Endothelial cell of umbilical vein (primary cell): ENCODE data around the gene CSMD2. TPM values are rescaled to one million over a fixed set of nuclear protein-coding genes. Genes with fewer than 3 reads are reported as not detected.

Source experiments
- BruUV-seq: library from RNA; stranded (reverse); fragments of 400-500 nt; replicated peaks from 2 replicates; lab custom pipeline; 2021; lab: Mats Ljungman, UMichigan
- CTCF ChIA-PET: fragments of 300-600, 350-600 bp; sonication (Branson Sonifier 250); formaldehyde crosslinking; loops from one replicate; lab custom pipeline; 2021; ENCODE audit warnings: antibody characterized with exemption, inconsistent platforms; lab: Charles Lee
- POLR2A ChIA-PET: fragments of 300-600, 350-600 bp; sonication (Branson Sonifier 250); formaldehyde crosslinking; loops from one replicate; lab custom pipeline; 2021; ENCODE audit warnings: antibody characterized with exemption, inconsistent platforms; lab: Charles Lee
- DNase-seq: peaks from one replicate; pipeline ENCODE4 v3.0.0-alpha.2; 2011; ENCODE audit warnings: low read depth, low spot score
- FAIRE-seq: peaks from 2 replicates; lab custom pipeline; 2011; peaks lifted over from hg19 to GRCh38; lab: Jason Lieb, UNC
- H2AFZ ChIP-seq: 2 replicates; pipeline ENCODE4 v1.6.0; 2012; ENCODE audit warnings: low read depth, low read length, control low read depth, inconsistent platforms
- H3K27ac ChIP-seq: 2 replicates; pipeline ENCODE4 v1.5.1; 2011; ENCODE audit warnings: low read depth, mild to moderate bottlenecking, control low read depth, low read length, moderate library complexity; ENCODE audit not compliant: insufficient read depth
- H3K27me3 ChIP-seq, 2 experiments: 2 replicates each; pipeline versions ENCODE4 v1.6.0 to v1.6.1; 2011; ENCODE audit warnings: low read length in 2 of 2, mixed read lengths in 1 of 2; ENCODE audit not compliant: control insufficient read depth in 2 of 2, insufficient read depth in 2 of 2
- H3K36me3 ChIP-seq, 2 experiments: 2 replicates in 1 of 2; 3 replicates in 1 of 2; pipeline ENCODE4 v1.5.1; 2011; ENCODE audit warnings: low read length in 2 of 2, mild to moderate bottlenecking in 1 of 2, moderate library complexity in 1 of 2; ENCODE audit not compliant: control insufficient read depth in 2 of 2, insufficient read depth in 2 of 2; ENCODE audit errors: extremely low read depth in 1 of 2
- H3K4me1 ChIP-seq: 3 replicates; pipeline ENCODE4 v1.5.1; 2011; ENCODE audit warnings: mild to moderate bottlenecking, low read length; ENCODE audit not compliant: control insufficient read depth, insufficient read depth; ENCODE audit errors: extremely low read depth
- H3K4me2 ChIP-seq: 2 replicates; pipeline ENCODE4 v1.6.1; 2011; ENCODE audit warnings: low read length, control low read depth, mixed read lengths; ENCODE audit not compliant: insufficient read depth
- H3K4me3 ChIP-seq, 3 experiments: fragments of 200-600 bp in 1 of 3; sonication (generic), shearing (Covaris generic) in 1 of 3; replicated peaks in 1 of 3; 2 replicates each; pipeline ENCODE4 v1.5.1; 2011 to 2016; ENCODE audit warnings: control low read depth in 3 of 3, low read length in 3 of 3, mild to moderate bottlenecking in 2 of 3, inconsistent platforms in 1 of 3, low read depth in 1 of 3, moderate library complexity in 1 of 3; ENCODE audit not compliant: insufficient read depth in 1 of 3
- H3K79me2 ChIP-seq: 2 replicates; pipeline ENCODE4 v1.6.0; 2012; ENCODE audit warnings: low read length, inconsistent platforms; ENCODE audit not compliant: control insufficient read depth, insufficient read depth
- H3K9ac ChIP-seq: replicated peaks from 2 replicates; pipeline ENCODE3; 2011; ENCODE audit warnings: low read length, control low read depth; ENCODE audit not compliant: insufficient read depth; ENCODE audit errors: extremely low read depth
- H3K9me1 ChIP-seq: replicated peaks from 3 replicates; pipeline ENCODE4 v1.6.0; 2011; ENCODE audit warnings: mild to moderate bottlenecking, low read length; ENCODE audit not compliant: control insufficient read depth, insufficient read depth; ENCODE audit errors: extremely low read depth
- H3K9me3 ChIP-seq: replicated peaks from 2 replicates; pipeline ENCODE4 v1.5.1; 2012; ENCODE audit warnings: low read length, inconsistent platforms; ENCODE audit not compliant: control insufficient read depth, insufficient read depth
- H4K20me1 ChIP-seq: replicated peaks from 2 replicates; pipeline ENCODE3; 2011; ENCODE audit warnings: mild to moderate bottlenecking, low read length; ENCODE audit not compliant: control insufficient read depth, insufficient read depth; ENCODE audit errors: extremely low read depth
- EZH2 ChIP-seq: IDR thresholded peaks from 2 replicates; pipeline ENCODE4 v1.6.1; 2012; ENCODE audit warnings: borderline replicate concordance, low read depth, mild to moderate bottlenecking, moderate library complexity, low read length, inconsistent platforms; ENCODE audit not compliant: severe bottlenecking
- JUN ChIP-seq: IDR thresholded peaks from 2 replicates; pipeline ENCODE4 v1.6.1; 2011; ENCODE audit warnings: borderline replicate concordance, low read depth; ENCODE audit not compliant: insufficient read length, insufficient read depth
- POLR2A ChIP-seq: IDR thresholded peaks from 2 replicates; pipeline ENCODE4 v1.6.1; 2012; ENCODE audit warnings: low read depth, mild to moderate bottlenecking, control low read depth, low read length
- POLR2AphosphoS5 ChIP-seq: IDR thresholded peaks from 2 replicates; pipeline ENCODE4 v1.6.1; 2012; ENCODE audit warnings: low read depth, mild to moderate bottlenecking, control low read depth, low read length, moderate library complexity; ENCODE audit not compliant: insufficient read depth
- dilution Hi-C: fragments of 300-500 bp; cut with MboI; formaldehyde crosslinking; loops from one replicate; pipeline ENCODE4 v1.15.0; 2019; ENCODE audit warnings: low sequenced_read_pairs; ENCODE audit not compliant: extremely low pct_ligation_motif_present
- intact Hi-C: fragments of 100-400 bp; cut with micrococcal nuclease; formaldehyde crosslinking; loops from one replicate; pipeline ENCODE4 v1.10.0; 2022
- polyA plus RNA-seq, 4 experiments: library from polyadenylated mRNA; depleted of rRNA in 3 of 4; stranded (reverse) in 3 of 4; unstranded in 1 of 4; fragments of >200 nt; gene quantifications; 2 replicates each; pipeline versions ENCODE4 v1.2.1 to v1.2.3, GENCODE V29; 2011 to 2012; ENCODE audit warnings: missing spikeins in 1 of 4
- total RNA-seq: library from RNA; stranded (reverse); gene quantifications from 2 replicates; pipeline ENCODE4 v1.2.3, GENCODE V29; 2021
- TF ChIP-seq, protein P1 (sequence below), 2 donors: IDR thresholded peaks; 1 replicate in 1 of 2; 2 replicates in 1 of 2; pipeline ENCODE4 v1.5.1; 2011; ENCODE audit warnings: low read length in 2 of 2, mild to moderate bottlenecking in 2 of 2, moderate library complexity in 2 of 2, control low read depth in 1 of 2, inconsistent platforms in 1 of 2, low read depth in 1 of 2; ENCODE audit not compliant: insufficient read depth in 1 of 2; ENCODE audit errors: extremely low read depth in 1 of 2

The CSMD2 gene
- total and polyA plus RNA-seq, 2 donors (not counting 3 experiments of a cell fraction or from before 2014, with no cell fraction given) = under 0.01 TPM; not detected in 1

- no peaks in the 10 kb centered on the region for H3K9me3 ChIP-seq
- ChIA-PET CTCF (interaction anchor here (0.5 to 8.9 kb wide), 30 partner anchors 9 to 1219 kb away, joined by 3 to 338 read pairs (median 4); partner anchors contain the start of genes CSMD2, TRIM62 and ZSCAN20), POLR2A (no interaction called here)
- intact Hi-C loops (loop anchor here (1.0 kb wide), 2 partner anchors 1048 to 1109 kb away; no protein-coding TSS in a partner anchor), dilution Hi-C loops (no loop called here)
- no peak overlapping the region for H3K4me3 ChIP-seq
- no peaks in the 10 kb centered on the region for H3K9me1 ChIP-seq
- no peaks in the 10 kb centered on the region for H3K36me3 ChIP-seq
- no peaks in the 10 kb centered on the region for H3K79me2 ChIP-seq
- peak; percentile 77 for DNase-seq
- no peak overlapping the region for H3K9ac ChIP-seq
- BruUV-seq = no TSS peak
- H3K27me3 ChIP-seq = no peaks in the 10 kb centered on the region
- TF ChIP-seq POLR2A = no peak
- TF ChIP-seq, protein P1, sequence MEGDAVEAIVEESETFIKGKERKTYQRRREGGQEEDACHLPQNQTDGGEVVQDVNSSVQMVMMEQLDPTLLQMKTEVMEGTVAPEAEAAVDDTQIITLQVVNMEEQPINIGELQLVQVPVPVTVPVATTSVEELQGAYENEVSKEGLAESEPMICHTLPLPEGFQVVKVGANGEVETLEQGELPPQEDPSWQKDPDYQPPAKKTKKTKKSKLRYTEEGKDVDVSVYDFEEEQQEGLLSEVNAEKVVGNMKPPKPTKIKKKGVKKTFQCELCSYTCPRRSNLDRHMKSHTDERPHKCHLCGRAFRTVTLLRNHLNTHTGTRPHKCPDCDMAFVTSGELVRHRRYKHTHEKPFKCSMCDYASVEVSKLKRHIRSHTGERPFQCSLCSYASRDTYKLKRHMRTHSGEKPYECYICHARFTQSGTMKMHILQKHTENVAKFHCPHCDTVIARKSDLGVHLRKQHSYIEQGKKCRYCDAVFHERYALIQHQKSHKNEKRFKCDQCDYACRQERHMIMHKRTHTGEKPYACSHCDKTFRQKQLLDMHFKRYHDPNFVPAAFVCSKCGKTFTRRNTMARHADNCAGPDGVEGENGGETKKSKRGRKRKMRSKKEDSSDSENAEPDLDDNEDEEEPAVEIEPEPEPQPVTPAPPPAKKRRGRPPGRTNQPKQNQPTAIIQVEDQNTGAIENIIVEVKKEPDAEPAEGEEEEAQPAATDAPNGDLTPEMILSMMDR (IDR thresholded peaks at IDR 0.05; ENCODE audit: extremely low read depth in 1 of 2, insufficient read depth in 1 of 2, low read depth in 1 of 2, low read length in 2 of 2) = peak; percentile 96 to 99
- H3K4me2 ChIP-seq = no peak overlapping the region
- H2AFZ ChIP-seq = no peak overlapping the region
- H4K20me1 ChIP-seq = no peaks in the 10 kb centered on the region
- no peaks in the 10 kb centered on the region for H3K4me1 ChIP-seq
- H3K27ac ChIP-seq = no peak overlapping the region
- FAIRE-seq = peak; percentile 79
Measured at GRCh38 chr1:33633019-33633801, 531.8 kb downstream of the CSMD2 start.

GRCh38 chr1:33630686-33631085 lies 534.3 kb downstream of the CSMD2 start:
- no peak overlapping the region for H3K9ac ChIP-seq
- no peaks in the 10 kb centered on the region for H3K4me1 ChIP-seq
- H3K79me2 ChIP-seq = no peaks in the 10 kb centered on the region
- TF ChIP-seq POLR2AphosphoS5 (no peak), JUN (no peak), EZH2 (no peak)
- H3K4me2 ChIP-seq = no peak overlapping the region
- no peaks in the 10 kb centered on the region for H4K20me1 ChIP-seq
- ChIA-PET POLR2A (no interaction called here), CTCF (interaction anchor here (1.9 to 8.9 kb wide), 3 partner anchors 11 to 1111 kb away, joined by 5 to 338 read pairs (median 11); no protein-coding TSS in a partner anchor)
- FAIRE-seq (no peak), DNase-seq (no peak)
- intact Hi-C loops (no loop called here), dilution Hi-C loops (no loop called here)
- H3K9me3 ChIP-seq = no peaks in the 10 kb centered on the region
- H3K4me3 ChIP-seq = no peak overlapping the region
- H3K9me1 ChIP-seq = no peaks in the 10 kb centered on the region
- H3K27me3 ChIP-seq = no peaks in the 10 kb centered on the region
- no peak overlapping the region for H3K27ac ChIP-seq
- H2AFZ ChIP-seq = no peak overlapping the region
- no TSS peak for BruUV-seq
- H3K36me3 ChIP-seq = no peaks in the 10 kb centered on the region
